Colon (tissue), 2 donors: Measurements from ENCODE around the gene VSTM2B.

Experiments used
- FAIRE-seq: peaks from 2 replicates; lab custom pipeline; 2012; peaks lifted over from hg19 to GRCh38; lab: Jason Lieb, UNC
- donor health status: control.
- donor health status: control.

VSTM2B gene

GRCh38 chr19:29568036-29569025 is 42.5 kb downstream of the VSTM2B start:
- no peak for FAIRE-seq

GRCh38 chr19:29569038-29569911 is 43.5 kb downstream of the VSTM2B start:
- FAIRE-seq, result no peak

- FAIRE-seq, result no peak
Measured at GRCh38 chr19:29571181-29571580, 45.4 kb downstream of the VSTM2B start.

GRCh38 chr19:29573486-29573885 is 47.7 kb downstream of the VSTM2B start:
- no peak for FAIRE-seq

GRCh38 chr19:29574510-29574909 is 48.7 kb downstream of the VSTM2B start:
- no peak for FAIRE-seq

- FAIRE-seq, result no peak
Measured at GRCh38 chr19:29576046-29576606, 50.3 kb downstream of the VSTM2B start.

- FAIRE-seq, result no peak
Measured at GRCh38 chr19:29576761-29577648, 51.2 kb downstream of the VSTM2B start.

- no peak for FAIRE-seq
Measured at GRCh38 chr19:29577649-29577963, 51.8 kb downstream of the VSTM2B start.

GRCh38 chr19:29578349-29578748 is 52.6 kb downstream of the VSTM2B start:
- FAIRE-seq, result no peak

GRCh38 chr19:29579308-29579910 is 53.6 kb downstream of the VSTM2B start:
- no peak for FAIRE-seq

GRCh38 chr19:29581398-29581797 is 55.6 kb downstream of the VSTM2B start:
- no peak for FAIRE-seq

GRCh38 chr19:29583196-29583999 is 57.6 kb downstream of the VSTM2B start:
- no peak for FAIRE-seq

- no peak for FAIRE-seq
Measured at GRCh38 chr19:29586401-29586800, 60.6 kb downstream of the VSTM2B start.

GRCh38 chr19:29587059-29587458 is 61.3 kb downstream of the VSTM2B start:
- FAIRE-seq, result no peak

GRCh38 chr19:29587518-29587986 is 61.8 kb downstream of the VSTM2B start:
- FAIRE-seq, result no peak

- FAIRE-seq, result no peak
Measured at GRCh38 chr19:29588095-29588494, 62.3 kb downstream of the VSTM2B start.

GRCh38 chr19:29590278-29590677 is 64.5 kb downstream of the VSTM2B start:
- FAIRE-seq, result no peak

- FAIRE-seq, result no peak
Measured at GRCh38 chr19:29591670-29592069, 65.9 kb downstream of the VSTM2B start.

- FAIRE-seq, result no peak
Measured at GRCh38 chr19:29593869-29594268, 68.1 kb downstream of the VSTM2B start.

- no peak for FAIRE-seq
Measured at GRCh38 chr19:29596080-29596727, 70.4 kb downstream of the VSTM2B start.
